Karpas-422 (cell line): Measurements from ENCODE around the gene OSBP. TPM values are rescaled to one million over a fixed set of nuclear protein-coding genes. Genes with fewer than 3 reads are reported as not detected.
"Not testable (repeated sequence)": the region's sequence is repeated elsewhere in the genome, so short reads cannot be mapped to it uniquely, and the experiment has no call there.

Experiments used
- DNase-seq: peaks from one replicate; pipeline ENCODE4 v3.0.0-alpha.2; 2015
- H2AFZ ChIP-seq: fragments of 200-600 bp; sonication (generic); 2 replicates; pipeline ENCODE4 v1.6.1; 2014; ENCODE audit warnings: antibody characterized with exemption, low read length, mixed read lengths
- H3K27ac ChIP-seq: fragments of 200-600 bp; sonication (generic); 2 replicates; pipeline ENCODE4 v1.5.1; 2014; ENCODE audit warnings: mild to moderate bottlenecking, low read length, moderate library complexity
- H3K27me3 ChIP-seq: fragments of 200-600 bp; sonication (generic); 2 replicates; pipeline ENCODE4 v1.6.1; 2014; ENCODE audit warnings: low read length, mixed read lengths
- H3K36me3 ChIP-seq: fragments of 200-600 bp; sonication (generic); 2 replicates; pipeline ENCODE4 v1.6.1; 2014; ENCODE audit warnings: low read length, mixed read lengths; ENCODE audit not compliant: insufficient read depth
- H3K4me1 ChIP-seq: fragments of 200-600 bp; sonication (generic); 2 replicates; pipeline ENCODE4 v1.6.1; 2014; ENCODE audit warnings: mild to moderate bottlenecking, low read length, mixed read lengths
- H3K4me2 ChIP-seq: fragments of 200-600 bp; sonication (generic); 2 replicates; pipeline ENCODE4 v1.6.1; 2014; ENCODE audit warnings: low read length, low read depth, mild to moderate bottlenecking; ENCODE audit not compliant: poor library complexity, severe bottlenecking
- H3K4me3 ChIP-seq: fragments of 200-600 bp; sonication (generic); 2 replicates; pipeline ENCODE4 v1.5.1; 2014; ENCODE audit warnings: mild to moderate bottlenecking, antibody characterized with exemption, low read length, mixed read lengths
- H3K79me2 ChIP-seq: fragments of 200-600 bp; sonication (generic); 2 replicates; pipeline ENCODE4 v1.6.1; 2014; ENCODE audit warnings: mild to moderate bottlenecking, low read length, mixed read lengths
- H3K9ac ChIP-seq: fragments of 200-600 bp; sonication (generic); 2 replicates; pipeline ENCODE4 v1.6.0; 2014; ENCODE audit warnings: low read length
- H3K9me2 ChIP-seq: fragments of 200-600 bp; sonication (generic), shearing (Covaris generic); replicated peaks from 2 replicates; pipeline ENCODE4 v1.6.0; 2014; ENCODE audit warnings: mild to moderate bottlenecking, low read length, moderate library complexity; ENCODE audit not compliant: insufficient read depth
- H3K9me3 ChIP-seq: fragments of 300-700, 200-600 bp; sonication (generic); 2 replicates; pipeline ENCODE4 v1.6.1; 2014; ENCODE audit warnings: low read length, mixed read lengths
- H4K20me1 ChIP-seq: fragments of 200-600 bp; sonication (generic); 2 replicates; pipeline ENCODE4 v1.6.1; 2014; ENCODE audit warnings: mild to moderate bottlenecking, antibody characterized with exemption, low read length, low read depth; ENCODE audit not compliant: insufficient read depth
- total RNA-seq: library from RNA; depleted of rRNA; stranded (reverse); fragments of >200 nt; shearing (Covaris generic); gene quantifications from 2 replicates; pipeline ENCODE4 v1.2.3, GENCODE V29; 2014; ENCODE audit warnings: low replicate concordance

Gene OSBP
- total RNA-seq, 1 experiment from 2014 or later, result 29.7 TPM

GRCh38 chr11:59643390-59643789, 27.8 kb upstream of the OSBP start:
- H4K20me1 ChIP-seq, result no peaks in the 10 kb centered on the region; the same call in 1 of the 2 replicates
- peaks cover 9% of the 10 kb centered on the region for H3K79me2 ChIP-seq
- H3K9me2 ChIP-seq, result no peaks in the 10 kb centered on the region
- no peak overlapping the region for H3K4me3 ChIP-seq
- H3K9me3 ChIP-seq, result no peaks in the 10 kb centered on the region
- no peak for DNase-seq
- H3K27ac ChIP-seq, result no peak overlapping the region
- no peak overlapping the region for H2AFZ ChIP-seq
- no peaks in the 10 kb centered on the region for H3K27me3 ChIP-seq
- H3K9ac ChIP-seq, result no peak overlapping the region
- H3K4me2 ChIP-seq, result no peak overlapping the region
- peaks cover 6% of the 10 kb centered on the region for H3K4me1 ChIP-seq
- peaks cover 64% of the 10 kb centered on the region for H3K36me3 ChIP-seq

GRCh38 chr11:59641156-59641555, 25.6 kb upstream of the OSBP start:
- Histone ChIP-seq H3K27ac (no peak overlapping the region), H3K79me2 (peaks cover 9% of the 10 kb centered on the region), H3K9me2 (no peaks in the 10 kb centered on the region), H3K4me2 (no peak overlapping the region), H3K9ac (no peak overlapping the region), H3K27me3 (no peaks in the 10 kb centered on the region), H3K36me3 (peaks cover 64% of the 10 kb centered on the region), H2AFZ (no peak overlapping the region), H3K9me3 (no peaks in the 10 kb centered on the region), H4K20me1 (no peaks in the 10 kb centered on the region; the same call in 1 of the 2 replicates), H3K4me1 (peaks cover 11% of the 10 kb centered on the region), H3K4me3 (no peak overlapping the region)
- DNase-seq, result no peak

DNA sequence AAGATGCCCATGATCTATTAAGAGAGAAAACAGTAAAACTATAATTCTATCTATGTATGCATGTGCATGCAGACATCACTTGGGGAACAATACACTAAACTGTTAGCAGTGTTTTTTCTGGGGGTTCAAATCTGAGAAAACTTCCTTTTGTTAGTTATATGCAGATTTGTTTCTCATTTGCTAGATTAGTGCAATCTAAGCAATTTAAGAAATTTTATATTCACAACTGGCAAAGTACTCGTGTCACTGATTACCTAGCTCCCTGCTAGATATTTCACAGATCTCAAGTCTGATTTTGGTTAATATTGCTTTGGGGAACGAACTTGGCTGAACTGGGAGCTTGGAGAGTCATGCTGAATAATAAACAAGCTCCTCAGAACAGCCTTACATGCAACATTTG, 14.9 kb upstream of the OSBP start:
- no peak overlapping the region for H3K4me3 ChIP-seq
- no peaks in the 10 kb centered on the region for H4K20me1 ChIP-seq
- no peak overlapping the region for H3K4me2 ChIP-seq
- H3K9ac ChIP-seq, result no peak overlapping the region
- H2AFZ ChIP-seq, result no peak overlapping the region
- H3K79me2 ChIP-seq, result no peaks in the 10 kb centered on the region
- H3K4me1 ChIP-seq, result no peaks in the 10 kb centered on the region
- H3K27ac ChIP-seq, result no peak overlapping the region
- no peaks in the 10 kb centered on the region for H3K9me3 ChIP-seq
- H3K9me2 ChIP-seq, result no peaks in the 10 kb centered on the region
- no peaks in the 10 kb centered on the region for H3K36me3 ChIP-seq
- no peak for DNase-seq
- H3K27me3 ChIP-seq, result no peaks in the 10 kb centered on the region

GRCh38 chr11:59629996-59630395, 14.4 kb upstream of the OSBP start:
- H3K4me2 ChIP-seq, result no peak overlapping the region
- H3K9ac ChIP-seq, result no peak overlapping the region
- no peak for DNase-seq

GRCh38 chr11:59626969-59627368, 11.4 kb upstream of the OSBP start:
- H3K4me1 ChIP-seq, H4K20me1 ChIP-seq, H3K4me2 ChIP-seq, H3K9me3 ChIP-seq, H3K9ac ChIP-seq, H3K36me3 ChIP-seq, H3K4me3 ChIP-seq, H3K27ac ChIP-seq, DNase-seq, H3K27me3 ChIP-seq, H2AFZ ChIP-seq, H3K79me2 ChIP-seq, H3K9me2 ChIP-seq: not testable (repeated sequence)

More at GRCh38 chr11:59629996-59630395, 14.4 kb upstream of the OSBP start:
- Histone ChIP-seq H3K27ac (no peak overlapping the region), H3K4me3 (no peak overlapping the region), H2AFZ (no peak overlapping the region), H3K27me3 (no peaks in the 10 kb centered on the region), H3K9me3 (no peaks in the 10 kb centered on the region), H4K20me1 (no peaks in the 10 kb centered on the region), H3K9me2 (no peaks in the 10 kb centered on the region), H3K4me1 (no peaks in the 10 kb centered on the region), H3K79me2 (no peaks in the 10 kb centered on the region), H3K36me3 (no peaks in the 10 kb centered on the region)

- Histone ChIP-seq H3K4me2 (no peak overlapping the region), H3K36me3 (no peaks in the 10 kb centered on the region), H3K9me3 (no peaks in the 10 kb centered on the region), H3K4me3 (no peak overlapping the region), H2AFZ (no peak overlapping the region), H3K79me2 (no peaks in the 10 kb centered on the region), H4K20me1 (no peaks in the 10 kb centered on the region), H3K9ac (no peak overlapping the region), H3K27ac (no peak overlapping the region), H3K4me1 (no peaks in the 10 kb centered on the region), H3K9me2 (no peaks in the 10 kb centered on the region), H3K27me3 (no peaks in the 10 kb centered on the region)
- no peak for DNase-seq
These were observed 10.1 kb upstream of the OSBP start for GRCh38 chr11:59625703-59626102.

DNA sequence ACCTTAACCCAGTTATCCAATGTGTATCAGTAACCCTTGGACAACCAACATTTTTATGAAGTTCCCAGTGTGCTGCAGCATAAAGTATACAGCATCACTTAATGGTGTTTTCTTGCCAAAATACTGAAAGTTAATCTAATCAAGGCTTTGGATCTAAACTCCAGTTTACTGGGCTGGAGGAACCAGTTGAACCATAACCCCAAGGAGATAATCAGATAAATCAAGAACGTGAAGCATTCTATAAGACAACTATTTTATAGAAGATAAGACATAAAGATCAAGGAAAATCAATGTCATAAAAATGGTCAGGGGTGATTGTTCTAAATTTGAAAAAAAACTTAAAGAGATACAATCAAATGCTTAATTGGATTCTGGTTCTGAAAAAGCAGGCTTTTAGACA, 2.3 kb upstream of the OSBP start:
- Histone ChIP-seq H3K27ac (no peak overlapping the region), H3K4me2 (no peak overlapping the region), H3K9me2 (no peaks in the 10 kb centered on the region), H4K20me1 (peaks cover 5% of the 10 kb centered on the region; the same call in 1 of the 2 replicates), H3K36me3 (peaks cover 2% of the 10 kb centered on the region; the same call in 1 of the 2 replicates), H3K79me2 (peaks cover 23% of the 10 kb centered on the region), H2AFZ (peak overlapping the region; percentile 4), H3K4me3 (no peak overlapping the region), H3K27me3 (no peaks in the 10 kb centered on the region), H3K9ac (no peak overlapping the region), H3K9me3 (no peaks in the 10 kb centered on the region), H3K4me1 (peaks cover 27% of the 10 kb centered on the region)
- DNase-seq, result no peak

DNA sequence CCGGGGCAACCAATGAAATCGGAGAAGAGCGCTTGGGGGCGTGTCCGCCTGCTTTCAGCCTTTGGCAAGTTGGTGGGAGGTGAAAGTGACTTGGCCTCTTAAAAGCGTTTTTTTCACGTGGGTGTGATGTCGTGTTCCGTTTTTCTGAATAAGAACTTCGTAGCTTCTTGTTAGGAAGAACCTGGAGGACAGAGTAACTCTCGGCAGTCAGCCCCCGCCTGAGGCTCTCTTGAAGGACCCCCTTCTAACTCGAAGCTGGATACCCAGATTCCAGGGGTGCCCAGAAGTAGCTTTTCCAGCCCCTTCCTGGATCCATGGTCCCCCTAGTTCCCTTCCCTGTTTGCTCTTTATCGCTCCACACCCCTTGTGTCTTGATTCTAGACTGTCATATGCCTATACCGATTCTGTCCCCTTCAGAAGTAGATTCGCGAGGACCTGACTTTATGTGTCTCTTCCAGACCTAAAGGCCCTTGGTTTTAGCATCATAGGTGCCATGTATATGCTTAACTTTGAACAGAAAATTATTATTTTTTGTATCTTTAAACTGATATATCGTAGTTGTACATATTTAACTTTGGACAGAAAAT, 915 bp upstream of the OSBP start:
- peaks cover 38% of the 10 kb centered on the region for H3K4me1 ChIP-seq
- no peak overlapping the region for H2AFZ ChIP-seq
- H3K36me3 ChIP-seq, result peaks cover 5% of the 10 kb centered on the region; the same call in 1 of the 2 replicates
- peak overlapping the region; percentile 67 for H3K4me2 ChIP-seq
- H3K27me3 ChIP-seq, result no peaks in the 10 kb centered on the region
- H3K4me3 ChIP-seq, result peak overlapping the region; percentile 57
- H3K9ac ChIP-seq, result peak overlapping the region; percentile 47
- H3K9me2 ChIP-seq, result no peaks in the 10 kb centered on the region
- H3K27ac ChIP-seq, result peak overlapping the region; percentile 33
- peak; percentile 47 for DNase-seq
- H3K9me3 ChIP-seq, result no peaks in the 10 kb centered on the region
- H3K79me2 ChIP-seq, result peaks cover 37% of the 10 kb centered on the region
- H4K20me1 ChIP-seq, result peaks cover 14% of the 10 kb centered on the region; the same call in 1 of the 2 replicates
